Activated CD4-positive, CD25-positive, alpha-beta regulatory T cell (primary cell): ENCODE data around the gene ST14.
"Not testable (repeated sequence)": the region's sequence is repeated elsewhere in the genome, so short reads cannot be mapped to it uniquely, and the experiment has no call there.

Experiments
- DNase-seq, 4 experiments: peaks; one replicate each; lab custom pipeline; 2025; lab: John Stamatoyannopoulos, UW

The ST14 gene

GRCh38 chr11:130237282-130238006 lies 77.9 kb downstream of the ST14 start:
- DNase-seq: no peak

GRCh38 chr11:130241713-130242112 lies 82.1 kb downstream of the ST14 start:
- DNase-seq: no peak

GRCh38 chr11:130243816-130244215 lies 84.2 kb downstream of the ST14 start:
- DNase-seq: no peak

GRCh38 chr11:130244848-130245247 lies 85.3 kb downstream of the ST14 start:
- DNase-seq: no peak

- not testable (repeated sequence) for DNase-seq
These were observed 85.8 kb downstream of the ST14 start for GRCh38 chr11:130245375-130245774.

GRCh38 chr11:130246270-130246669 lies 86.7 kb downstream of the ST14 start:
- DNase-seq: no peak

GRCh38 chr11:130246738-130247137 lies 87.2 kb downstream of the ST14 start:
- no peak for DNase-seq

GRCh38 chr11:130247319-130247718 lies 87.7 kb downstream of the ST14 start:
- no peak for DNase-seq

- DNase-seq: no peak
These were observed 89.8 kb downstream of the ST14 start for GRCh38 chr11:130249371-130249770.

- not testable (repeated sequence) for DNase-seq
These were observed 90.3 kb downstream of the ST14 start for GRCh38 chr11:130249929-130250328.

- not testable (repeated sequence) for DNase-seq
These were observed 92.2 kb downstream of the ST14 start for GRCh38 chr11:130251763-130252162.
